K562 (cell line): Measurements from ENCODE around the gene EDARADD. TPM values are rescaled to one million over a fixed set of nuclear protein-coding genes. Genes with fewer than 3 reads are reported as not detected.

Experiments used
- ATAC-seq: fragments of 200-7000 bp; cut with Tn5 transposase; 3 replicates; pipeline ENCODE4 v1.9.1; 2020; ENCODE audit warnings: moderate library complexity
- BruUV-seq: library from RNA; stranded (reverse); fragments of 400-500 nt; replicated peaks from 2 replicates; lab custom pipeline; 2021; lab: Mats Ljungman, UMichigan
- CTCF ChIA-PET: fragments of 300-600 bp; formaldehyde crosslinking; extraction: SDS; loops from one replicate; lab custom pipeline; 2021; ENCODE audit warnings: low intra/inter-chr PET ratio; lab: Yijun Ruan, JAX
- POLR2A ChIA-PET: fragments of 300-600, 350-650 bp; sonication (Branson Sonifier 250); formaldehyde crosslinking; extraction: SDS; loops from one replicate; lab custom pipeline; 2021; ENCODE audit warnings: antibody characterized with exemption, inconsistent platforms; lab: Yijun Ruan, JAX
- DNase-seq, 4 experiments: peaks; one replicate each; pipeline versions ENCODE4 v3.0.0 to v3.0.0-alpha.2; 2011 to 2018; ENCODE audit warnings: low spot score in 3 of 4, mixed read lengths in 3 of 4; ENCODE audit errors: extremely low read depth in 1 of 4
- FAIRE-seq: peaks from 2 replicates; lab custom pipeline; 2011; peaks lifted over from hg19 to GRCh38; lab: Jason Lieb, UNC
- H2AFZ ChIP-seq: 2 replicates; pipeline ENCODE4 v1.6.0; 2011; ENCODE audit warnings: low read depth, low read length, control low read depth, inconsistent platforms
- H3K27ac ChIP-seq: fragments of 200-600 bp; 3 replicates; pipeline ENCODE4 v1.8.0; 2011; ENCODE audit warnings: low read depth, mild to moderate bottlenecking, control low read depth, inconsistent platforms, low read length, moderate library complexity, mixed read lengths; ENCODE audit errors: extremely low read depth
- H3K27me3 ChIP-seq, 2 experiments: fragments of 300-600 bp in 1 of 2; 2 replicates in 1 of 2; 3 replicates in 1 of 2; pipeline versions ENCODE4 v1.6.0 to v1.8.0; 2011; ENCODE audit warnings: inconsistent platforms in 2 of 2, low read length in 2 of 2, mild to moderate bottlenecking in 1 of 2, mixed read lengths in 1 of 2, moderate library complexity in 1 of 2; ENCODE audit not compliant: control insufficient read depth in 2 of 2, insufficient read depth in 2 of 2
- H3K36me3 ChIP-seq: fragments of 300-600 bp; 3 replicates; pipeline ENCODE4 v1.8.0; 2011; ENCODE audit warnings: mild to moderate bottlenecking, low read length, inconsistent platforms; ENCODE audit not compliant: control insufficient read depth, insufficient read depth
- H3K4me1 ChIP-seq, 2 experiments: fragments of 200-600 bp in 1 of 2; replicated peaks in 1 of 2; 2 replicates in 1 of 2; 3 replicates in 1 of 2; pipeline versions ENCODE4 v1.5.1 to v1.8.0; 2011; ENCODE audit warnings: inconsistent platforms in 2 of 2, low read length in 2 of 2, mild to moderate bottlenecking in 1 of 2, mixed read lengths in 1 of 2, moderate library complexity in 1 of 2; ENCODE audit not compliant: control insufficient read depth in 2 of 2, insufficient read depth in 2 of 2
- H3K4me2 ChIP-seq: 2 replicates; pipeline ENCODE4 v1.6.1; 2011; ENCODE audit warnings: low read length, control low read depth, inconsistent platforms, mixed read lengths; ENCODE audit not compliant: insufficient read depth
- H3K4me3 ChIP-seq: fragments of 200-600 bp; sonication (generic), shearing (Covaris generic); 2 replicates; pipeline ENCODE4 v1.5.1; 2016; ENCODE audit warnings: control low read depth, inconsistent platforms
- H3K79me2 ChIP-seq: fragments of 200-600 bp; 3 replicates; pipeline ENCODE4 v1.8.0; 2011; ENCODE audit warnings: low read length, inconsistent platforms; ENCODE audit not compliant: control insufficient read depth, insufficient read depth
- H3K9ac ChIP-seq, 2 experiments: 2 replicates each; pipeline versions ENCODE4 v1.6.0 to v1.6.1; 2011; ENCODE audit warnings: low read depth in 2 of 2, low read length in 2 of 2, control low read depth in 1 of 2, inconsistent platforms in 1 of 2, mild to moderate bottlenecking in 1 of 2, mixed read lengths in 1 of 2; ENCODE audit not compliant: insufficient read depth in 1 of 2
- H3K9me1 ChIP-seq: one replicate; pipeline ENCODE4 v1.6.0; 2011; ENCODE audit warnings: inconsistent platforms, mild to moderate bottlenecking, low read length, moderate library complexity; ENCODE audit not compliant: control insufficient read depth, insufficient read depth
- H3K9me3 ChIP-seq: replicated peaks from 2 replicates; pipeline ENCODE4 v1.5.1; 2011; ENCODE audit warnings: low read depth, low read length, inconsistent platforms; ENCODE audit not compliant: control insufficient read depth, insufficient read depth
- H4K20me1 ChIP-seq: replicated peaks from 2 replicates; pipeline ENCODE4 v1.6.1; 2011; ENCODE audit warnings: low read length, inconsistent platforms, mixed read lengths; ENCODE audit not compliant: control insufficient read depth, insufficient read depth
- ATF1 ChIP-seq, 2 experiments: fragments of 450-650 bp in 1 of 2; IDR thresholded peaks; 2 replicates each; pipeline ENCODE4 v1.6.1; 2016; ENCODE audit warnings: missing compliant biosample characterization in 1 of 2, missing genetic modification characterization in 1 of 2
- CHD1 ChIP-seq: fragments of 200-600 bp; sonication (generic); IDR thresholded peaks from one replicate; pipeline ENCODE4 v1.6.1; 2012; ENCODE audit warnings: mild to moderate bottlenecking, moderate library complexity, low read length, inconsistent platforms
- CREM ChIP-seq: IDR thresholded peaks from 2 replicates; pipeline ENCODE4 v1.6.1; 2014; ENCODE audit warnings: antibody characterized with exemption, low read depth
- EGR1 ChIP-seq: fragments of 450-650 bp; conservative IDR thresholded peaks from 2 replicates; pipeline ENCODE4 v1.6.1; 2017; ENCODE audit warnings: mild to moderate bottlenecking
- EHMT2 ChIP-seq: fragments of 450-650 bp; IDR thresholded peaks from 2 replicates; pipeline ENCODE4 v1.6.1; 2018; ENCODE audit warnings: antibody characterized with exemption
- FOXK2 ChIP-seq, 2 experiments: fragments of 450-650 bp; IDR thresholded peaks in 1 of 2; conservative IDR thresholded peaks in 1 of 2; 2 replicates each; pipeline ENCODE4 v1.6.1; 2016; ENCODE audit warnings: low read depth in 2 of 2, mild to moderate bottlenecking in 1 of 2
- HDAC8 ChIP-seq: fragments of 450-650 bp; IDR thresholded peaks from 2 replicates; pipeline ENCODE4 v1.6.1; 2016; ENCODE audit warnings: mild to moderate bottlenecking, missing genetic modification characterization, moderate library complexity, missing compliant biosample characterization
- HINFP ChIP-seq: fragments of 450-650 bp; conservative IDR thresholded peaks from 2 replicates; pipeline ENCODE4 v1.6.1; 2016; ENCODE audit warnings: missing genetic modification characterization, low read depth, mild to moderate bottlenecking, control low read depth, missing compliant biosample characterization
- VEZF1 ChIP-seq: fragments of 200-800 bp; sonication (Bioruptor generic); IDR thresholded peaks from 2 replicates; pipeline ENCODE4 v1.6.1; 2017; ENCODE audit warnings: missing genetic modification characterization, missing compliant biosample characterization
- ZNF277 ChIP-seq: fragments of 250-450 bp; sonication (Bioruptor Pico); IDR thresholded peaks from 2 replicates; pipeline ENCODE4 v1.8.0; 2022; ENCODE audit warnings: inconsistent platforms, mild to moderate bottlenecking, moderate library complexity, borderline replicate concordance
- WGBS: fragments of 100-300 bp; shearing (Covaris generic); methylation state at CpG from one replicate; pipeline ENCODE4 v1.1.6; 2016; ENCODE audit warnings: low coverage, mixed read lengths; ENCODE audit not compliant: insufficient coverage; ENCODE audit errors: missing lambda C conversion rate; 5-methylcytosine and 5-hydroxymethylcytosine counted together
- in situ Hi-C: fragments of 300-500 bp; cut with MboI; formaldehyde crosslinking; loops from 4 replicates; pipeline ENCODE4 v1.15.0; 2018; ENCODE audit warnings: inconsistent platforms, mixed read lengths
- intact Hi-C: fragments of 100-400 bp; cut with micrococcal nuclease; formaldehyde crosslinking; loops from 2 replicates; pipeline ENCODE4 v1.14.2; 2022
- polyA plus RNA-seq, 8 experiments: library from polyadenylated mRNA; depleted of rRNA in 4 of 8; stranded (reverse) in 5 of 8; unstranded in 3 of 8; fragments of >200 nt; fragmentation: Nextera tagmentation in 2 of 8; fragmentation: Illumina TruSeq in 1 of 8; extraction: Ambion mirVana in 2 of 8; extraction: Trizol in 1 of 8; gene quantifications; 2 replicates each; pipeline versions ENCODE4 v1.2.1 to v1.2.3, GENCODE V29; 2011 to 2014; ENCODE audit warnings: inconsistent platforms in 1 of 8, missing spikeins in 1 of 8
- total RNA-seq, 7 experiments: library from RNA; depleted of rRNA in 6 of 7; stranded (reverse); fragments of >200 nt in 6 of 7; fragmentation: Illumina TruSeq in 2 of 7; extraction: Trizol in 2 of 7; gene quantifications; 2 replicates each; pipeline versions ENCODE4 v1.2.1 to v1.2.3, GENCODE V29; 2011 to 2021; ENCODE audit warnings: low replicate concordance in 1 of 7

The EDARADD gene
- total and polyA plus RNA-seq, 9 of the 15 experiments (the other 6 are each of a cell fraction or from before 2014, with no cell fraction given) = 0.46 to 32.4 (median 20.6) TPM

- Histone ChIP-seq H3K4me3 (no peak overlapping the region), H3K27ac (no peak overlapping the region), H3K4me2 (no peak overlapping the region), H3K9me1 (no peaks in the 10 kb centered on the region), H3K9me3 (no peaks in the 10 kb centered on the region), H3K9ac (no peak overlapping the region), H3K27me3 (no peaks in the 10 kb centered on the region), H4K20me1 (peaks cover 7% of the 10 kb centered on the region), H2AFZ (no peak overlapping the region), H3K4me1 (peaks cover 16 to 22% of the 10 kb centered on the region in 2 experiments; a peak in 4 of 5 replicates), H3K79me2 (0 out of 3 replicates have a peak, but pooled peaks cover 5% of the 10 kb centered on the region), H3K36me3 (peaks cover 44% of the 10 kb centered on the region)
- WGBS = 94% methylated on average over 5 of the region's 5 CpGs
- no peak for DNase-seq
- no TSS peak for BruUV-seq
- ChIA-PET POLR2A (interaction anchor here (0.6 to 1.0 kb wide), 2 partner anchors 12 to 47 kb away, joined by 3 to 4 read pairs; no protein-coding TSS in a partner anchor), CTCF (interaction anchor here (2.2 kb wide), 1 partner anchor 427 kb away, joined by 9 read pairs; no protein-coding TSS in a partner anchor)
- ATAC-seq = no peak
- in situ Hi-C loops = no loop called here
- TF ChIP-seq EGR1 (no peak), HDAC8 (tag) (no peak), CHD1 (no peak)
- FAIRE-seq = no peak
- intact Hi-C loops = loop anchor here (5.0 kb wide), 1 partner anchor 39 kb away; no protein-coding TSS in a partner anchor
Observed at GRCh38 chr1:236530959-236531358, 136.9 kb downstream of the EDARADD start.

GRCh38 chr1:236532850-236533249 is 138.8 kb downstream of the EDARADD start:
- ChIA-PET CTCF (interaction anchor here (2.2 kb wide), 1 partner anchor 429 kb away, joined by 9 read pairs; no protein-coding TSS in a partner anchor), POLR2A (no interaction called here)
- no peak overlapping the region for H3K27ac ChIP-seq
- peaks cover 16 to 22% of the 10 kb centered on the region in 2 experiments; a peak in 4 of 5 replicates for H3K4me1 ChIP-seq
- H3K4me2 ChIP-seq = peak overlapping the region; percentile 17; the same call in 1 of the 2 replicates
- peak; percentile 84 to 94 (median 86) for DNase-seq
- ATAC-seq = peak; percentile 84
- H3K4me3 ChIP-seq = no peak overlapping the region
- no peaks in the 10 kb centered on the region for H3K27me3 ChIP-seq
- no peak overlapping the region; a peak in 1 of 4 replicates for H3K9ac ChIP-seq
- H2AFZ ChIP-seq = no peak overlapping the region
- BruUV-seq = no TSS peak
- H3K9me1 ChIP-seq = no peaks in the 10 kb centered on the region
- FAIRE-seq = peak; percentile 87
- in situ Hi-C loops (no loop called here), intact Hi-C loops (loop anchor here (5.0 kb wide), 1 partner anchor 41 kb away; no protein-coding TSS in a partner anchor)
- H4K20me1 ChIP-seq = peaks cover 7% of the 10 kb centered on the region
- 0 out of 3 replicates have a peak, but pooled peaks cover 3% of the 10 kb centered on the region for H3K79me2 ChIP-seq
- no peaks in the 10 kb centered on the region for H3K9me3 ChIP-seq
- WGBS = 1% methylated on average over 4 of the region's 4 CpGs
- peaks cover 42% of the 10 kb centered on the region; the same call in 2 of the 3 replicates for H3K36me3 ChIP-seq
- TF ChIP-seq ATF1 (CRISPR knock-in tag; IDR thresholded peaks at IDR 0.05) = no peak
- TF ChIP-seq ATF1 (tag; IDR thresholded peaks at IDR 0.05) = 0 out of 2 replicates have a peak, but pooled peaks have one; percentile 20
- TF ChIP-seq EHMT2 = peak; percentile 58
- TF ChIP-seq HINFP = 0 out of 2 replicates have a peak, but pooled peaks have one; percentile 16
- no peak for TF ChIP-seq ZNF277 (CRISPR knock-in tag)
- TF ChIP-seq VEZF1 (CRISPR knock-in tag) = 0 out of 2 replicates have a peak, but pooled peaks have one; percentile 25
- peak; percentile 70 to 76 for TF ChIP-seq FOXK2 (conservative IDR thresholded peaks at IDR 0.05 in 1 of 2, IDR thresholded peaks at IDR 0.05 in 1 of 2; ENCODE audit: low read depth in 2 of 2)
- TF ChIP-seq CREM = peak; percentile 48; the same call in 1 of the 2 replicates
